ENCODE measurements around the gene OBSCN. TPM values are rescaled to one million over a fixed set of nuclear protein-coding genes. Genes with fewer than 3 reads are reported as not detected.

The OBSCN gene
- total RNA-seq, 1 experiment from 2014 or later: 33.3 TPM

- H2BK5ac ChIP-seq (ENCODE audit: insufficient read length, low read length): no peak overlapping the region
- Mint-ChIP-seq H3K27me3 (ENCODE audit: low read depth) (no peaks in the 10 kb centered on the region), H3K4me3 (no peak overlapping the region), H3K36me3 (ENCODE audit: insufficient read depth in 1 of 3, low read depth in 3 of 3) (peaks cover 7 to 23% (median 16%) of the 10 kb centered on the region in 3 experiments; a peak in 6 of 7 replicates), H3K4me1 (no peaks in the 10 kb centered on the region), H3K27ac (no peak overlapping the region), H3K9me3 (no peaks in the 10 kb centered on the region)
- H3K4me2 ChIP-seq (ENCODE audit: insufficient read depth, insufficient read length, low read length): no peak overlapping the region
- H3K56ac ChIP-seq (ENCODE audit: insufficient read length, low read depth, low read length): no peak overlapping the region
- no peak overlapping the region for H4K5ac ChIP-seq (ENCODE audit: insufficient read length, low read depth, low read length)
- H2AFZ ChIP-seq (ENCODE audit: low read length): no peak overlapping the region
- no peak overlapping the region for H2BK120ac ChIP-seq (ENCODE audit: low read depth, low read length, poor library complexity, severe bottlenecking)
- H4K91ac ChIP-seq (ENCODE audit: insufficient read length, low read depth, low read length): no peak overlapping the region
- no peak overlapping the region for H2BK15ac ChIP-seq (ENCODE audit: low read depth, low read length)
- no CpG with 5 or more reads among the region's 26 CpGs for WGBS (ENCODE audit: extremely low coverage, insufficient read length, low lambda C conversion rate)
- H3K23ac ChIP-seq (ENCODE audit: insufficient read length, low read depth, low read length): no peak overlapping the region
- no peak overlapping the region for H2AK5ac ChIP-seq (ENCODE audit: insufficient read length, low read length)
- H3K14ac ChIP-seq (ENCODE audit: insufficient read depth, low read length): no peak overlapping the region
- H3K4me1 ChIP-seq (ENCODE audit: insufficient read depth, low read length): no peaks in the 10 kb centered on the region
- H3K9me3 ChIP-seq (ENCODE audit: control insufficient read depth, low read depth, low read length): no peaks in the 10 kb centered on the region
- H3K23me2 ChIP-seq (ENCODE audit: insufficient read length, low read depth, low read length, poor library complexity, severe bottlenecking): no peaks in the 10 kb centered on the region
- DNase-seq: peak; percentile 18
- H3K4ac ChIP-seq (ENCODE audit: low read depth, low read length): no peak overlapping the region
- no peaks in the 10 kb centered on the region for H3K79me1 ChIP-seq (ENCODE audit: insufficient read depth, low read depth, low read length, poor library complexity, severe bottlenecking)
- no peaks in the 10 kb centered on the region for H4K20me1 ChIP-seq (ENCODE audit: control insufficient read depth, insufficient read depth, insufficient read length)
- H4K8ac ChIP-seq (replicated peaks; ENCODE audit: insufficient read length, low read depth, low read length): no peak overlapping the region
- no peak overlapping the region for H3K27ac ChIP-seq (ENCODE audit: insufficient read length, low read depth, low read length)
- H3K27me3 ChIP-seq (ENCODE audit: insufficient read depth, low read length): no peaks in the 10 kb centered on the region
- no peak for TF ChIP-seq CTCF (conservative IDR thresholded peaks at IDR 0.05)
- no peak overlapping the region for H3T11ph ChIP-seq (ENCODE audit: low read length)
- no peak overlapping the region for H3K18ac ChIP-seq (ENCODE audit: insufficient read length, low read depth, low read length)
- no peak overlapping the region for H2BK20ac ChIP-seq (ENCODE audit: low read depth, low read length, poor library complexity, severe bottlenecking)
- H3K9ac ChIP-seq (ENCODE audit: extremely low read depth, insufficient read length, low read length): no peak overlapping the region
- H3K79me2 ChIP-seq (ENCODE audit: insufficient read depth, low read length): no peaks in the 10 kb centered on the region
- no peak overlapping the region for H2BK12ac ChIP-seq (ENCODE audit: insufficient read length, low read depth, low read length)
Measured at GRCh38 chr1:228337711-228338520, 130.1 kb downstream of the OBSCN start.

Data from H9 (cell line).